Measurements from ENCODE around the gene GLI3.
A peak's percentile ranks its signal among the peaks of the same experiment; 100 is the strongest.

GLI3 gene

DNA sequence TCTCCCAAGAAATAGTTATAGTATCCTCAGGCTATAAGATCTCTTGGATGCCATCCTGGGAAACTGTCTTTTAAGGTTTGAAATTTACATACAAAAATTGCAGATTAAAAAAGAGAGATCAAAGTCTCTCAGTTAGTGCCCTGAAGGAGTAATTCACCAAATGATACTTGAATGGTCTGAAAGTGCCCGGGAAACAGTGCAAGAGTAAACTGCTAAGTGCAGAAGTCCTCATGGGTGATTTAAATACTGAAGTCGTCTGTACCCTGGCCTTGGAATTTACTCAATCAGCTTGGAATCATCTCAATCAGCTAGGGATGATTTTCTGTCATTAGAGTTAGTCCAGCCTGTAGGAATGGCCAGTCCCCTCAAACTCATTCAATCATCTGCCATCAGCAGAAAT, 155.3 kb downstream of the GLI3 start:
- no peak for DNase-seq (ENCODE audit: low spot score)

DNA sequence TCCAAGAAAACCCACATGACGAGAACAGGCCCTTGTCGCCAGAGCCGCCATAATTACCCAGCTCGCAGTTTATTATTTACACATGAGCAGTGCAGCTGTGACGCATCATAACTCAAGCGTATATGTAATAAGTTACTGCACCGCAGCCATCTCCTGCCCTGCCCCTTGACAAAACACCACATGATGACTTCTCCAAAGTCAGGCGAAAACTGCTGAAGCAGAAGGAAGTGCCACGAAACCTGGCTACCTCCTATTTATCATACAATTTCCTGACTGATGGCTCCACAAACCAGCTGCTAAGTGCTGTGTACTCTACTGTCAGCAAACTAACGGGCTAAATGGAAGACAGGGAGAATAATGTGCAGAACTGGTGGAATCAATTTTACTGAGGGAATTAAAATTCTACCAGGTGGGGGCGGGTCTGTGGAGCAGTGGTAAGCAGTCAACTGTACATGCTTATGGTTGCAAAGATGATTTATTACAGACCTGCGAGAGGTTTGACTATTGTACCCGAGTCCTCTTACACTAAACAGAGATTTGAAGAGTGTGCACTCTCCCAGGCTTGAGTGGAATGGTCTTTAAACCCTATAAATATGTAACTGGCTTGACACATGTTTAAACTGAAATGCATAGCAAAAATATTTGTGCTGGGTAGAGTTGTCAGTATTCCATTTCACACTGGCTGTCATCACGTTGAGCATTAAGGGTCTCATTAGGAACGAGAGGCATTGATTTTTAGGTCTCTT, 156.0 kb downstream of the GLI3 start:
- DNase-seq (ENCODE audit: low spot score): peak; percentile 86

DNA sequence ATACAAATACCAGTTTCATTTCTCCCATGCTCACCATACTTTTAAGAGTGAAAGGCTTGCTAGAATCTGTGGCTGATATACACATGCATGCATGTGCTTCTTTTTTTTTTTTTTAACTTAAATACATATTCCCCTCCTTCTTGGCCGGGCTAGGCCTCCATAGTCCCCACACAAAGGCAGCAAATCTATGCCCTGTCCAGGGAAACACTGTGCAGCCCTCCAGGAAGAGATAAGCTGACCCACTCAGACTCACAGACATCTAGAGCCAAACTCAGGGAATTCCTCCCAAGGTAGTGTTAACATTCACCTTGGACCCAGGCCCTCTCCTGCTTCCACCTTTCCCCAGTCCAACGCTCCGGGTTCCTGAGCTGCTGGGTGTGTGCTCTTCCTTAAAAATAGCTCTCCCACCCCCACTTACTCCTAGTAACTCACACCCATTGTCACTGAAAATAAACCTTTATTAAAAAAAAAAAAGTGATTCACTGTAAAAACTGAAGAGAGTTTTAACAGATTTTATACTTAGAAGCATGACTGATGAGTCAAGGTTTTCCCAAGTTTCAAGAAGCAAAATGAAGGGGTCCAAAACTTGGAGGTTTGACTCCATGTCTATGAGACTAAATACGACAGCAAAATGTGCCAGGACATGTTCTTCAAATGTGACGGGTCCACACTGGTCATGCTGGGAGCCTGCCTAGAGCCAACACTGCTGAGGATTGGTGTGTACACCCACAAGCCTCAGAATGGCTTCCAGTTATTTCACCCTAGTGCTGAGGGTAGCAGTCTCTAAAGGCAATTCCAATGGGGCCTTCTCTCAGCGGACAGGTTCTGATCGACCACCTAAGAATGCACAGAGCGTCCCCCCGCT, 159.5 kb downstream of the GLI3 start:
- DNase-seq (ENCODE audit: low spot score): no peak

DNA sequence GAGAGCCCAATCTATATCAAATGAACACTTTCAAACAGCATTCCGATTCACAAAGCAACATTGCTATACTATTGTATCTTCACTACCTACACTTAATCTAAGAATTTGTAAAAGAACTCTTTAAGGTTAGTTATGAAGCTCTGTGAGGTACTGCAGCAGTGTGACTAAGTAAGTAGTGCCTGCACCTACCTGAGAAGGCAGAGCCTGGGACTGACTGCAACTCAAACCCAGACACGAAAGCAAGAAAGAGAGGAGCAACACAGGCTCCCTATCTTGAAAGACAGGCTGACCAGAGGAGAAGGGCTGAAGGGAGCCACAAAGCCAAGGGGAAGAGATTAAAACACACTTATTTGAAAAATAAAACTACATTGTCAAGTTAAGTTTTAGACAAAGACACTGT, 160.1 kb downstream of the GLI3 start:
- no peak for DNase-seq (ENCODE audit: low spot score)

DNA sequence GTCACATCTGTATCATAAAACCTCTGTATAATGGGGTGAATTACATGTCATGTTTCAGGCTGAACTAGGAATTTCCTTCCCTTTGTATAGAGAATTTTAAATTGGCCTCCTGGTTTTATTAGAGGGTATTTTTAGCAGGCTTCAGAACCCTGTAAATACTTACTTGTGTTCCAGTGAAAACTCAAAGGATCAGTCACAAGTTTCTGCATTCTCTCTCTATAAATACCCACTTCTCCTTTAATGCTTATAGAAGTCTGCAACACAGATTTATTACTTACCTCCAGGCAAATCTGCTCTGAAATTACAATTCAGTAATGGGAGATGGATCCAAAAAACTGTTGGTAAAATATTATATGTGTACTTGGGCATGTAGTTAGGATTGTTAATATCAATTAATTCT, 161.6 kb downstream of the GLI3 start:
- DNase-seq (ENCODE audit: low spot score): no peak

DNA sequence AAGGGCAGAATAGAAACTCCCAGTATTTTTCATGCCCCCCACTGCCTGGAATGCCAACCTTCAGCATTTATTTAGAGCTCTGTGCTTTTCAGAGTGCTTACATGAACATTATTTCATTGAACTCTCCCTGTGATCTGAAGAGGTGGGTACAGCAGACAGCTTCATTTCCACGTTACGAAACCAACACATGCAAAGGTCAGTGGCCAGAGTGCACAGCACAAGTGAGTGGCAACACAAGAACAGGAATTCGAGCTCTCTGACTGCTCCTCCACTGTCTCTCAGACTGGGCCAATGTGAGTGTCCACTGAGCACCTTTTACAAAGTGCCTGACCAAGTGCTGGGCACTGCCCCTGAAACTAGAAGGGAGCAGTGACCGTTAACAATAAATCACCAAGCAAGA, 162.9 kb downstream of the GLI3 start:
- no peak for DNase-seq (ENCODE audit: low spot score)

DNA sequence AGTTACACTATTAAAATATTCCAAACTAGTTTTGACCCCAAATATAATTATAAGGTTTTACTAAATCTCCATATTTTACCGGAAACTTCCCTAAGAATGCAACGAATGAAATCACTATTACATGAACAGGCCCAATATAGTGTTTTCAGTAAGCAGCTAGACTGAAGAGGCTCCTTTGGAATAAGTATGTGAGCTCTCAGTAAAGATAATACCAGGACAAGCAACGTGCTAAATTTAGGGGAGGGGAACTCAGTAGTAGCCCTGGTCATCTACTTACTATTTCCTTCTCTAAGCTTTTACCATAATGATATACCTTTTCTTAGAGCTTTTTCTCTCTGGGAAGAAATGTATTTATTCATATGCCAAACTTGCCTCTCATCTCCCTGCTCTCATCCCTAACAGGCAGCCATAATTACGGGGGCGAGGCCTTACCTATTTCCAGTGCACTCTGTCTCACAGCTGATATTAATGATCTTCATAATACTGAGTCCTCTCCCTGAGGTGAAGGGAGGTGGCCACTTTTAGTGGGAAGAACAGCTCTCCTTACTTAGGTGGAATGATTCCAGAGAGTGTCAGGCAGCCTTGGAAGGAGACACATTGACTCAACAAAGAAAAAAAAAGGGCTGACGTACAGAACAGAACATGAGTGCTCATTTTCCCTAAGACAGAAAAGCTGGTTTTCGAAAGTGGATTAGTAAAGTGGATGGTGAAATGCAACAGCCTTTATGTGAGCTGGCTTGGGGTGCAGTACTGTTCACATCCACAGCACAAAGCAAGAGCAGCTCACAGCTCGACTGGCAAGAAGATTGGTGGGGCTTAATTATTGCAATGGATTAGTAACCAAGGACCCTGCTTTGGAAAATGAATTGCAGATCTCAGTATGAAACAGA, 165.4 kb downstream of the GLI3 start:
- no peak for DNase-seq (ENCODE audit: low spot score)

DNA sequence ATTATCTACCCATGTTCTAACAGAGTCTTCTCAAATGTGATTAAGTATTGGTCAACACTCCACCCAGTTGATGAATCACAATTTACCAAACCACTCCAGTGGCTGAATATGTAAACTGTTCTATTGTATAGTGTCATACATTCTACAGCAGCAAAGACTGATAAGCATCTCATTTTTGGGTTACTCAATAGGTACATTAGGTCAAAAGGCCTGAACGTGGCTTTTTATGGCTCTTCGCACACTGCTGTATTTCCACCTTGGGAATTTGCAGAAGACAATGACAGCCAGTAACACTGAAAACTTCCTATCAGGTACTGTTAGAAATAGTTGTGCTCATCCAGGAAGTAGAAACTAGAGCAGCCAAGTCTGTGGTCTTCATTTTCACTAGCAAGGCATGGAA, 166.9 kb downstream of the GLI3 start:
- peak; percentile 48 for DNase-seq (ENCODE audit: low spot score)

DNA sequence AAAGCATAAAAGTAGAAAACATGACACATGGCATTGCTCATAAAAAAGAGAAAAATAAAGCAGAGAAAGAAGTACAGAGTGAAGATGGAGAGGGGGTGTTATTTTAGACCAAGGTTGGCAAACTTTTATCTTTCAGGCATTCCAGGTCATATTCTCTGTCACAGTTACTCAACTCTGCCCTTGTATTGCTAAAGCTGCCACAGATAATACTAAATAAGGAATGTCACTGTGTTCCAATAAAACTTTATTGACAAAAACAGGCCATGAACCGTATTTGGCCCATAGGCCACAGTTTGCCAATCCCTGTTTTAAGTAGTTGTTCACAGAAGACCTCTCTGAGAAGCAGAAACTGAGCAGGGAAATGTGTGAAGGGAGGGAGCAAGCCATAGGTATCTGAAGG, 167.4 kb downstream of the GLI3 start:
- no peak for DNase-seq (ENCODE audit: low spot score)

DNA sequence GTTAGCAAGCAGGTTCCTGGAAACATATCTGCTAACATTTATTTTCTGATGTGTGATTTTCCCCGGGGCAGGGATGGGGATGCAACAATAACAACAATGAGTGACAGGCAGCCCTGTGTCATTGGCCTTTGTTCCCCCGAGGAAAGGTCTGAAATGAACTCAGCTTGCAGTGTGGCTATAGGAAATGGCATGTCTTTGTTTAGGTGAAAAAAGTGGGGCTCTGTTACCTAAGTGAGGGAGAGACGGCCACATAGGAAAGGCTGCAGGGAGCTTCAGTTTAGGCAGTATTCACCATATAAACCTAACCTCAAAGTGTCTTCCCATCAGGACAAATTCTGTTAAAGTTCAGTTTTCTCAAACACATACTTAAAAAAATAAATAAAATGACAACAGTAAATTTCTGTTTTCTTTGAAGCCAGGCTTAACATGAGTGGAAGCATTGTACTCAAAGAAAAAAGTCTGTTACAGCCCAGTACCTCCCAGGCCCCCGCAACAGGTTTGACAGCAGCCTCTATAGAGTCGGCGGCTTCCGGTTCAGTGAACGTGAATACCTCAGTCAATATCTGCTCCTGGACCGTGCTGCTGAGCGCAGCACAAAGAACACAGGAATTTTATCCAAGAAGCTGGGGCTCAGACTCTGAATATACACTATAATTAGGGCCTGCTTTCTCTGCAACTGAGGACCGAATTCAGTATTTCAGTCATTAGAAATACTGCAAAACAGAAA, 168.3 kb downstream of the GLI3 start:
- peak; percentile 13 for DNase-seq (ENCODE audit: low spot score)

DNA sequence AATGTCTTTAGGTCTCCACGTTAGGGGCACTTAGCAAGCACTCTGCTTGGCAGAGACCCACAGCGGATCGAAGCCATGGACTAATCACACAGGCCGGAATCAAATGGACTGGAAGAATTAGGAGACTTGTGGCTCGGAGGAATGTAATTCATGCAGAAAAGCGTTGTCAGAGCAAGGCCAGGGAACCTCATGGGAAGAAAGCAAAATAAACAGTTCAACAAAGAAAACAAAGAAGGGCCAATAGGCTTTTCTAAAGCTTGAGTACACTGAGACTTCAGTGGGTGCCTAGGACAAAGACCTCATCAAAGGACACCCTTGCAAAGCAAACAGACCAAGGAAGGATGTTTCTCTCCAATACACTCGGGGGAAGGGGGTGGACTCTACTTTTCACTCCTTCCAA, 171.1 kb downstream of the GLI3 start:
- DNase-seq (ENCODE audit: low spot score): no peak

DNA sequence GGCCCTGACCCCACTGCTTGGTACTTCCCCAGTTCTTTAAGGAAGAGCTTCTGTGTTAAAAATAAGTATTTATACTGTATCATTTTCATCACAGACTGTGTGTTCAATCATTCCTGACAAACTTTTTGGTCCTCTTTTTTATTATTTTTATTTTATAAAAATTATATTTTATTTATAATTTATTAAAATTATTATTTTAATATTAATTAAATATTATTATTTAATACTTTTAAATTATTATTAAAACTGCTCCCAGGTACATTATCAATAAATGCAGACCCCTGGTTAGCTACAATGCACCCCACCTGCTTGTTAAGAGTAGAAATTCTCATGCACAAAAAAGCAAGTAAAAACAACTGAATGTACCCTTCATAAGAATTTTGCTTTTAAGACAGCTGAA, 172.0 kb downstream of the GLI3 start:
- no peak for DNase-seq (ENCODE audit: low spot score)

DNA sequence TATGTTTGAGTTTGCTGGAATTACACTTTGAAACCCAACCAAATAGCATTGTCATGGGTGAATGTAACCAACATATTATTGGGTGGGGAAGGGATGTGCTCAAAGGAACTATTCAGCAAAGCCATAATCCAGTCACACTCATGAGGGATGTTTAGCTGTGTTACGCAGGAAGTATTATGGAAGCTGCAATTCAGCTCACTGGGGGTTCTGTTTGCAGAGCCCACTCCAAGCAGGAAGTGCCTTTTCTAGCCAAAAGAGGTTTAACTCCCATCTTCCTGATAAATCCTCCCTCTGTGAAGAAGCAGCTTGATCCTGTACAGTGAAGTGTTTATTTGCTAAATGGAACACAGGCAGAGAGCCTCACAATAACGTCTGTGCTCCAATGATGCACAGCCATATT, 172.5 kb downstream of the GLI3 start:
- DNase-seq (ENCODE audit: low spot score): no peak

DNA sequence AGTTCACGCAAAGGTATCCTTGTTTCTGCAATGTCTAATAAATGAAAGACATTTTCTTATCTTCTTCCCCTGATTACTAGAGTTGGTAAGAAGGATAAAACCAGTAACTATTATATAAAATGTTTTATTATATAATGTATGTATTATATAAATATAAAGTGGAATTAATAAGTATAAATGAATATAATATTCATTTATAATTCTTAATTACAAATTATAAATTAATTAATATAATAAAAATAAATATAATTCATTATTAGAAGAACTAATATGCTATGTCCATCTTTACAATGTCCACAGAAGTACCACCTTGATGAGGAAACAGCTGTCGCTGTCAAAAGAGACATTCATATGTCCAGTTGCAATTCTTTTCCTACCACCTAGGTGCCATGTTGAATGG, 177.7 kb downstream of the GLI3 start:
- DNase-seq (ENCODE audit: low spot score): no peak

DNA sequence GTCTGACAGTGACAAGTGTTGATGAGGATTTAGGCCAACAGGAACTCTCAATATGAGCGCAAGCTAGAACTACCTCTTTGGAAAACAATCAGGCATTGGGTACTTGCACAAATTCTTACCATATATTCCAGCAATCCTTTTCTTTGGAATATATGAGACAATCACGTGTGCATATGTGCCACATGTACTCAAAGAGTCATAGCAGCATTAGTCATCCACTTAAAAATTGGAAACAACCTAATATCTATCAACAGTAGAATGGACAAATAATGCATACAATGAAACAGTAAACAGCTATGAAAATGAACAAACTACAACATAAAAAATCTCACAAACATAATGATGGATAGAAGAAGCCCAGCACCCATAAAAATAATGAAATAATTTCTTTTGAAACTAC, 179.7 kb downstream of the GLI3 start:
- no peak for DNase-seq (ENCODE audit: low spot score)

DNA sequence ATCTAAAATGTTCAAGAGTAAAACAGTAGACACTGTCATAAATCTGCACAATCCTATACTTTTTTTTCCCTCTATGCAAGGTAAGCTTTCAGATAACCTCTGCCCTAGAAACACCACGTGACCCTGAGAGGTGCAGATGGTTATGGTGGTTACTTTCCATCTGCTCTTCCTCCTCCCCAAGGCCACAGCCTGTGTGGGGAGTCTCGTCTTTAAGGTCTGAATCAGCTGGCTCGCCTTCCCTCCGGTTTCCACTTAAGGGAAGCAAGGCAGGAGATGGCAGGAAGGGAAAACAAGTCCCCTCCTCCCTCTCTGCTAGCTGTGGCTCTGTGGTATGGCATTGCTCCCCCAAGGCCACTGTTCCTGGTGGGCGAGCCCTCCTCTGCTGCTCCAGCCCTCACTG, 181.8 kb downstream of the GLI3 start:
- no peak for DNase-seq (ENCODE audit: low spot score)

DNA sequence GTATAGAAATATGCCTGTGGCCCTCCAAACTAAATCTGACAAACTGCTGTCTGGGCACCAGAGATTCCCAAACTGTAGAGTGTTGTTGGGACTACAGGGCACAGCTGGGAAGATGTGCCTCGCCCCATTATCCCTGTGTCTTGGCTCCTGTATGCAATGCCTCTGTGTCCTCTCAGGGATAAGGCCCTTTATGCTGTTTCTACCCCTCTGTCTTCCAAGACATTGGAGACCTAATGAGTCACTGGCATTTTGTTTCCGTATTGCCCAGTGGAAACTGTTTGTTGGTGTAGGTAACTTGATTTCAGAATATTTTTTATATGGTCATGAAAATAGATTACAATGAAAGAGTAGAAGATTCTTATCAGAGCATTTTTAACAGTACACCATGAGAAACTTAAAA, 183.2 kb downstream of the GLI3 start:
- no peak for DNase-seq (ENCODE audit: low spot score)

DNA sequence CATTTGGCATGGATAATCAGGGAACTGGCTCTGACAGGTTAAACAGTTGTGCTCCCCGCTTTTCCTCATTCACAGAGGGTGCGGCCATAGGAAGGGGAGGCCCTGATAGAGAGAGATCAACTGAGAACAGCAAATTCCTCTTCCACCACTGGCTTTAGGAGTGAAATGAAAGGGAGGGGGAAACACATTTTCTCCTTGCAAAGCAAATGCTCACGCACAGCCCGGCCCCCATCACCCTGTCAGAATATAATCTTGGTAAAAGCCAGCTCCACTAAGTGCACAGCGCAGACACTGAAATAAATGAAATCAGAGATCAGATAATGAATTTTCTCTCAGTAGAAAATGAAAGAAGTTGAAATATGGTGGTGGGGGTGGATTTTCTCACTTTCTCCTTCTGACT, 187.2 kb downstream of the GLI3 start:
- no peak for DNase-seq (ENCODE audit: low spot score)

DNA sequence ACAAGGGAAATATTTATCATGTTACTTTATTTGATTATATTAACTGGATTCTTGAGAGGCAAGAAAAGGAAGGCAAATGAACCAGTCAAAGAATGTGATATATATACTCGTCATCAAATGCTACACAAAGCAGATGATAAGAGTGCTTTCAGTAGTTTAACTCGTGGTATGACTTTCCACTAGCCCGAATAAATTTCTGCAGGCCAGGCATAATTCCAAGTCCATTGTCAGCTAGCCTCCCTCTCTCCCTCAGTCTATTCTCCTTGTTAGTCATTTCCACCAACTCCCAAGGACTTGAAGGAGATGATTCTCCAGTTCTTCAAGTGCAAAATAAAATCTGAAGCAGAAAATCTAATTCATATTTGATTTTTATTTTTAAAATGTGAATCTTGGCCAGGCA, 190.5 kb downstream of the GLI3 start:
- no peak for DNase-seq (ENCODE audit: low spot score)

DNA sequence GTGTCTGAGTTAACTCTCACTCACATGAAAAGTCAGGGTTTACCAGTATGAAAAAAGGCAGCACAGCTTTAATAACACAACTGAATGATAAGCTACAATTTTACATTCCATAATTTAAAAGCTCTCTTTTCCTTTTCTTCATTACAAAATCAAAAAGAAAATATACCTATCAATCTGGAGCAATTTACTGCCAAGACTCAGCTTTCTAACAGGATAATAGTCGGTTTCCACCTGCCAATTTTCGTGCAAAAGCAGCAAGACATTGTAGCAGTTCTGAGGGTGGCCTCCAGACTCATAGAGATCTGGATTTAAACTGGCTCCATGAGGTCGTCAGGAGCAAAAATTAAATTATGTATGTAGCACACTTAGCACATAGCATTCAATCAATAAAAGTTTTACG, 191.0 kb downstream of the GLI3 start:
- DNase-seq (ENCODE audit: low spot score): no peak

DNA sequence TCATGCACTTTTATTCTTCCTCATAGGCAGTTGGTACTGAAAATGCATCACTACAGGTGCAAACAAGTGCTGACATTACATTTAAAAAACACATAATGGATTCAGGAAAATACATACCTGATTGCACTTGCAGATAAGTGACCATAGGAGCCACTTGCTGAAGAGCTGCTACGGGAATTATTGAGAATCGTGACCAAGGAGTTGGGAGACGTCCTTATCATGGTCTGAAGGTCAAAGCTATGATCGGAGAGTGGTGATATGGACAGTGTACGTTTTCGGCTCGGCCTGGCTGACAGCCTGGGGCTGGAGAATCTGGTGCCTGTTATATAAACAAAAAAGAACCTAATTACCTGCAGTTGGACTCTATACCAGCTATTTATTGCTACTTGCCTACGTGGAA, 197.1 kb downstream of the GLI3 start:
- DNase-seq (ENCODE audit: low spot score): no peak

DNA sequence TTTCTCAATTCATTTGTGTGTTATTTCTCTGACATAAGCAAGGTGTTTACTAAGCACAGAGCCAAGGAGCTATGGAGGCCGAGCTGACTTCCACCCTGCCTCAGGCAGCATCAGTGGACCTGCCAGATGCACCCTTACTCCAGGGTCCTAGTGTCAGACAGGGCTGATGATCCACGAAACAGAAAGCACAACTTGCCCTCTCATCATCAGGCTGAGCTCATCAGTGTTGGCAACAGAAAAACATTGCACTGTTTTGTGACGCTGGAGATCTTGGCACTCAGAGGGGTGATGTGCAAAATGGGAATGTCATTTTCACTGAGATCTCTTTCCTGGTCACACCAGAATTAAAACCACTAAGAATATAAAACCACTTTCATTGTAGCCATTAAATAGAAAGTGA, 201.8 kb downstream of the GLI3 start:
- no peak for DNase-seq (ENCODE audit: low spot score)
